ENCODE results near the gene ENHO.
"Not testable (repeated sequence)": the region's sequence is repeated elsewhere in the genome, so short reads cannot be mapped to it uniquely, and the experiment has no call there.

Gene ENHO

DNA sequence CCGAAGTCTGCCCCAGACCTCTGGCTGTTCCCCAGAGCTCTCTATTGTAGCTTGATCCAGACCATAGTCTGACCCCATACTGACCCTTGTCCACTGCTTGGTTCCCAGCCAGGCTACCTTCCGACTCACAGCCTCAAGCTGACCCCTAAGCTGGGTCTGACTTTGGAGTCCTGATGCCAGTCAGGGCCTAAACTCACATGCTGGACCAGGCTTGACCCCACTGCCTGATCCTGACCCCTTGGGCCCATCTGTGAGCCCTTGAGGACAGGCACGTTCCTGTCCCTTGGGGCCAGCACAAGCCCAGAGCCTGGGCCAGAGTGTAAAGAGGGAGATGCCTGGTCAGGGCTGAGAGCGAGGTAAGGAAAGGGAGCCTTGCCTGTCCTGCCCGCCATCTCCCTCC is 32.7 kb upstream of the ENHO start:
- no peak for DNase-seq (ENCODE audit: low spot score)

GRCh38 chr9:34555002-34555348 is 32.2 kb upstream of the ENHO start:
- DNase-seq (ENCODE audit: low spot score), result no peak

DNA sequence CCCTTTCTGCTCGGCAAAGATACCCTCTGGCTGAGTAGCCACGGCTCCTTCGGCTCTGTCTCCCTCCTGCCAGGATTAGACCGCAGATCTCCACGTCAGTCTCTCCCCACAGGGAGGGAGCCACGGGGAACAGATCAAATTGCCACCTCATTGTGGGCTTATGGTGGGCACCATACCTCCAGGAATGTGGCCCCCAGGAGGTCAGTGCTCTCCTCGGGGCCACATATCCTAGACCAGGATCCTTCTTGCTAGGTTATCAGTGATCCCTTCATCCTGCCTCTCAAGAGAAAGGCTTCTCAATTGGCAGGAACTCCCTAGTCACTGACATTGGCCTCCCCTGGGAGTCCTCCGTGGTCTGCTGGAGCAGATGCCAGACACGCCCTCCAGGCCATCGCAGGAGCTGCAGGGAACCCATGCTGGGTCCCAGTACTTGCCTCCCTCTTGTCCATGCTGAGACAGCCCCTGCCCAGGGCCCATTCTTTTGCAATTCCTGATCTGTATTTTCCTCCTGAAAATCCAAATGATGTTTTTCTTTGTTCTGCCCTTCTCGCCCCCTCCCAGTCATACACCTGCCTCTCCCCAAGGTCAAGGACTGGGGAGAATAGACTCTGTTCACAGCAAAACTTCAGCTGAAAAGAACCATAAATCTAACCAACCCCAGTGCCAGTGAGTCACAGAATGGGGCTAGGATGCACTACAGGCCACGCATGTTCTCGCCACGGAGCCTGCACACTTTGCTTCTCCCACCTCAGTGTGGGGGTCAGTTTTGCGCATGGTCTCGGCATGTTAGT is 31.6 kb upstream of the ENHO start:
- DNase-seq (ENCODE audit: low spot score), result no peak

DNA sequence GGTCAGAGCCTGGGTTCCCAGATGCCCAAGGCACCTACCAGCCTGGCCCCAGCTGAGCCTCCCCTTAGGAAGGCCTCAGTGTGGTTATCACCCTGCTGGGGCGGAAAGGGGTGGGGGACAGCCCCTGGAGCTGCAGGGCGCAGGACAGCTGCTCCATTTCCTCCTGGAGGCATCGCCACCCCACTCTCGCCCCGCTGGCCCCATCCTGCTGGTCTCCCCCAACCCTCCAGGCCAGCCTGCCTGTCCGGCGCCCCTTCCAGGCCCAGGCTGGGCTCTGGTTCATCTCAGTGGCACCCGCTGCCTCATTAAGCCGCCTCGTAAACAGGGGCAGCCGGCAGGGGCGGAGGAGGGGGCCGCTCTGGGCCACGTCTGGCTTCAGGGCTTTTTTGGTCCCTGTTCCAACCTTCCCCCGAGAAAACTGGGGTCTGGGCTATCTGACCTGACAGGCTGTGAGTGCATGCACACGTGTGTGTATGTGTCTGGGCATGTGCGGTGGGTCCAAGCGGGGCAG is 30.8 kb upstream of the ENHO start:
- no peak for DNase-seq (ENCODE audit: low spot score)

DNA sequence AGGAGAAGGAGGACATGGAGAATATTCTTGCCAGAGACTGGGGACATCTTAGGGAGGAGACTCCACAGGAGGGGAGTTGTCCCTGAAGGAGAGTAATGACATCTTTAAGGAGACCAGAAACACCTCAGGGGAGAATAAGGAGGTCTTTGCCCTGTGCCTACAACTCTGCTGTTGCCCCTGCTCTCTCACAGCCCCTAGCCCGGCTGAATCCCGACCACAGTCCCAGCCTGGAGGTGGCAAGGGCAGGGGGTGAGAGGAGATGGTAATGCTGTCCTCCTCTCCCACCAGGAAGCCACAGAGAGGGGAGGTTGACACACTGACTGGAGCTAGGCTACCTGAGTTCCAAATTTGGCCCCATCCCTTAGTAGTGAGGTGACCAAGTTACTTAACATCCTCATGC is 30.2 kb upstream of the ENHO start:
- no peak for DNase-seq (ENCODE audit: low spot score)

DNA sequence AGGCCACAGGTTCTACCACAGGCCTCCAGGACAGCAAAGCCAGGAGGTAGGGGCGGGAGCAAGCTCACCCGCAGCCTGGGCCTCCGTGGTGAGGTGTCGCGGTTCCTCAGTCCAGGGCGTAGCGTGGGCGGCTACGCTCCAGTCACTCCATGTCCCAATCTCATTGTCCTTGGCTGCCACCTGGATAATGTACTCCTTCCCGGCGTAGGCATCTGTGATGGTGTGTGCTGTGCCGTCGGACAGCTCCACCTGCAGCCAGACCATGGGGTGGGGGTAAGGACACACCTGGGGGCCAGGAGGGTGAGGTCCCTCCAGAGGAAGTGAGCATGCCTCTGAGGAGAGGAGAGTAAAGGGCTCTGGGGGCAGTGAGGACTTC is 29.8 kb upstream of the ENHO start:
- DNase-seq (ENCODE audit: low spot score), result no peak

- no peak for DNase-seq (ENCODE audit: low spot score)
Observed at GRCh38 chr9:34551751-34552605, 29.2 kb upstream of the ENHO start.

DNA sequence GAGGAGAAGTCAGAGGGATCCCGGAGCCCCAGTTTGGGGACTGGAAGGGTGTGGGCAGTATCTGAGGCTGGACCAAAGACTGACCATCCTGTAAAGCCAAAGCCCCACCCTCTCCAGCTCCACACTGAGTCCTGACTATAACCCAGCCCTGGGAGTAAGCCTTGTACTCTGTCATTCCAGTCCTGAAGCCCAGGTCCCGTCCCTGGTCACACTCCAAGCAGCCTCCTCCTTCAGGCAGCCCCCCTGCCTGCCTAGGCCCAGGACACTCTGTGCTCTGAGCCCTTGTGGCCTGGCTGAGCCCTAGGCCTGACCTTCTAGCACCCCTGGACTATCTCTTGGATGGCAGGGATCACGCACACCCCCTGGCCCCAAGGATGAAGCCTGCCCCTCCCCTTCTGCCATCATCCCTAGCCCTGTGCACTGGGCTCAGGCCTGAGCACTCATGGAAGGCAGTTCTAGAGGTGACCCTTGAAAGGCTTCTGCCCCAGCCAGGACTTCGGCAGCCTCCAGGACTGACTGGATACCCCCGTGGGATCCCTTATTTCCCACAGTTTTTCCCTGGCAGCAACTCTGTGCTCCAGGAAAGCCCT is 28.0 kb upstream of the ENHO start:
- DNase-seq (ENCODE audit: low spot score), result no peak

DNA sequence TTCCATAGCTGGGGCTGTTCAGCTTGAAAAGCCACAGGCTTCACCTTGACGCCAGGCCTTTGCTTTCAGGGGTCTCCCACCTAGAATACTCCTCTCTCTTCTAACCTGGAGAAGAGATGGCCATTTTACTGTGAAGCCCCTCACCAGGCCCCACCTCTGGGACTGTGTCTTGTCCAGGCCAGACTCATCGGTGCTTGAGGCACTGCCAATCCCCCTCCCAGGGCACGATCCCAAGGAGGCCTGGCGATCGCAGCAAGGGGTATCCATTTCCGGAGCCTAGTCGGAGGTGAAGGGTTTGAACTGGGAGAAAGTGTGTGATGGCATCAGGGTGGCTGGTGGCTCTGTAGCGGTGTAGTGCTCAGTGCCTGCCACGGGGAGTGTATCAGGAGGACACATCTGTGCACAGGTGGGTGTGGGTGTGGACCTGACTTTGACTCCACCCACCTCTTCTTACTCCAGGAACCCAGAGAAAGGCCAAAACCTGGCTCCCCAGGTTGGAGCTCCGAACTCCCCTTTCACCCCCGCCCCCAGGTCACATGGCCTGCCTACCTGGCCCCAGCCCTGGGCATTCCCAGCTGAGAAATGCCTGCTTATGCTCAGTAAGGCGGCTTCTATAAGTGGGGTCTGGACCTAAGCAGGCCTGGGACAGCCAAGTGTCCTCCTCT is 27.4 kb upstream of the ENHO start:
- DNase-seq (ENCODE audit: low spot score), result no peak

DNA sequence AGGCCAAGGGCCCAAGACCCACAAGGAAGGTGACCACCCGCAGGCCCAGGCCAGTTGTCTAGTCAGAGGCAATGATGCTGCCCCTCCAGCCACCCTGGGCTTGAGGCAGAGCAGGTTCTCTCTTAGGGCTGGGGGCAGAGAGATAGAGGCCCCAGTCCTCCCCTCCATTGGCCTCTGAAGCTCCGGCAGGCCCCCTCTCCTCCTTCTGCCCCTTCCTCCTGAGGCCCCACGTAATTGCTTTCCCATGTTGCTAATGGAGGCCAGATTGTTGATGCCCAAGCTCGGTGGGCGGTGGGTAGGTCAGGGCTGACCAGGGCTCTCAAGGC is 26.6 kb upstream of the ENHO start:
- no peak for DNase-seq (ENCODE audit: low spot score)

GRCh38 chr9:34547960-34548611 is 25.3 kb upstream of the ENHO start:
- no peak for DNase-seq (ENCODE audit: low spot score)

DNA sequence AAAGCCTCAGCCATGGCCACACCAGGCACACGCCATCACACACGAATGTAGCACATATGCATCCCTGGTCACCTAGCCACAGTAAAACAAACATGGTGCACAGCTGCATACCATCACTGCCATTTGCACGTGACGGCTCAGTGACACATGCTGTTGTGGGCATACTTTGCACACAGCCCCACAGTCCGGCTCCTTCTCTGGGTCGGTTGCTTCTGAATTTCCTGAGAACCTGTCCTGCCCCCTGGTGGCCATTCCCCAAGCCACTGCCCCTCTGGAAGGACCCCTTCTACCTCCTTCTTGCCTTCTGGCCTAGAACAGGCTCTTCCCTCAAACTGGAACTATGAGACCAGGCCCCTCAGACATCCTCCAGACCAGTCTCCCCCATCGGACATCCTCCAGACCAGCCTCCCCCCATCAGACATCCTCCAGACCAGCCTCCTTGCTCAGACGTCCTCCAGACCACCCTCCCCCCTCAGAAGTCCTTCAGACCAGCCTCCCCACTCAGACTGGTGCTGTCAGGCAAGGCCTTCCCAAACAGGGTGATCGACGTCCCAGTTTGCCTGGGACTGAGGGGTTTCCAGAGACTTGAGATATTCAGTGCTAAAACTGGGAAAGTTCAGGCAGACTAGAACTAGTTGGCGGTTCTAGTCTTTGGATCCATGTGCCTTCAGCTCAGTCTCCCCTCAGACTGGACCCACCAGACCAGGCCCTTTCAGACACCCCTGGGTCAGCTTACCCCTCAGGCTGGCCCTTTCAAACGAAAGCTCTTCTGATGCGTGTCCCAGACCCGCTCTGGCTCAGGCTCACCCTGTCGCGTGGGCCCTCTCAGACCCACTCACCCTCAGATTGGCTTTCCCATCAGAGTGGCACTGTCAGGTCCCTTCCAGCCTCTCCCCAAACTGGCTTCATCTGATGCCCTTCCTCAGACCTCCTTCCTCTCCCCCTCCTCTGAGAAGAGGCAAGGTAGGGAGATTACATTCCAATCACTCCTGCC is 24.3 kb upstream of the ENHO start:
- peak; percentile 34 for DNase-seq (ENCODE audit: low spot score)

GRCh38 chr9:34546102-34546833 is 23.5 kb upstream of the ENHO start:
- DNase-seq (ENCODE audit: low spot score), result no peak

DNA sequence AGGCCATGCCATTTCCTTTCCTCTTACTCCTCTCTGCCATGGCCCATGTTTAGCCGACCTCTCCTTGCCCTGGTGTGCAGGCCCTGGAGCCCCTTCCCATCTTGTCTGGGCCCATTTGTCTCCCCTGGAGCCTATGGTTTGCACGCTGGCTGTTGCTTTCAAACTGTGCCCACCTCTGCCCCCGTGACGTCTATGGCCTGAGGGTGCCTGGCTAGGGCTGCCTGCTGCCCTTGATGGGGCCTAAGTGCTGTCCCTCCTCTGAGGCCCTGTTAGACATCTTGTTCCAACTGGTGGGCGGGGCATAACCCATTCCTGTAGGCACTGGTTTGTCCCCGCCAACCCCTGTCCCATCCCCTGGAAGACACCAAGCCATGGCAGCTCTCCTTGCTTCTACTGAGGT is 22.7 kb upstream of the ENHO start:
- no peak for DNase-seq (ENCODE audit: low spot score)

DNA sequence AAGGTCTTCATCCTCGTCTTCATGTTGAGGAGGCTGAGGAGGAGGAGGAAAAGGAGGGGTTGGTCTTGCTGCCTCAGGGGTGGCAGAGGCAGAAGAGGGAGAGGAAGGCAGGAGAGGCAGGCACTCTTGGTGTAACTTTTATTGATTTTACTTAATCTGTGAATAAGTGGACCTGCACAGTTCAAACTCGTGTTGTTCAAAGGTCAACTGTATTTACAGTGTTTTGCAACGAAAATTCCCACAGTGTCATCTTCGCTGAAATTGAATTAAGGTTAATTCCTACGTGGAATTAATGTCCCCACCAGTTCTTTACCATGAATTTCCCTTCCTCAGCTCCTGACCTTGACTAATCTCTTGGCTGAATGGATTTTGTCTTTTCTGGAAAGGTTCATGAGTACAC is 21.2 kb upstream of the ENHO start:
- no peak for DNase-seq (ENCODE audit: low spot score)

DNA sequence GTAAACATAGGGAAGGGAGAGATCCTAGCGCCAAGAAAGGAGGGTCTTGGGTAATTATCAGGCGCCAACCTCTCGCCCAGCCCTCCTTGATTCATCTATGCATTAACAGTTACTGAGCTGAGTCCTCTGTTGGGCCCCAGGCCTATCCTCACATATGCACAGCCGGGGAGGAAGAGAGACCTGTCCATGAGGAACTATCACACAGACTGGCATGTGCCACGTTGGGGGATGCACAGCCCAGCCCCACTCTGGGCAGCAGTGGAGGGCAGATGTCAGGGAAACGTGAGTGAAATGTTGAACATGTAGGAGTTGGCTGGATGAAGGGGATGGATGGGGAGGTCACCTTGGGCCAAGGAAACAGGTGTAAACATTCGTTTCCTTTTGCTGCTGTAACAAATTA is 18.8 kb upstream of the ENHO start:
- no peak for DNase-seq (ENCODE audit: low spot score)

DNA sequence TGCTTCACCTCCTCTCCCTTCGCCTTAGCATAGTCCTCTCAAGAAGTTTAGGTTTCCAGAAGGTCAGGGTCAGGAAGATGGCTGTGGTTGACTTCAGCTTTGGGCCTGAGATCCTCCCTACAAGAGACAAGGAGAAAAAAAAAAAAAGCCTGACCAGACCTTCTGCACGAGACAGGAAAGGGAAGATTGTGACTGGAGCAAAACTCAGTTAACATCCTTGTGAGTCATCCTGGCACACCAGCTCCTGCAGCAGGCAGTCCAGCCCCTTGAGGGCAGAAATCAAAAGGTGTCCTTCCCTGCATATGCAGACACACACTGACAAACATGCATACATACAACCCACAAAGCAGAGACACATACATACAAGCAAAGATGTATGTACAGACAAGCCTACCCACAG is 18.0 kb upstream of the ENHO start:
- no peak for DNase-seq (ENCODE audit: low spot score)

GRCh38 chr9:34536685-34537084 is 13.9 kb upstream of the ENHO start:
- DNase-seq (ENCODE audit: low spot score), result no peak

DNA sequence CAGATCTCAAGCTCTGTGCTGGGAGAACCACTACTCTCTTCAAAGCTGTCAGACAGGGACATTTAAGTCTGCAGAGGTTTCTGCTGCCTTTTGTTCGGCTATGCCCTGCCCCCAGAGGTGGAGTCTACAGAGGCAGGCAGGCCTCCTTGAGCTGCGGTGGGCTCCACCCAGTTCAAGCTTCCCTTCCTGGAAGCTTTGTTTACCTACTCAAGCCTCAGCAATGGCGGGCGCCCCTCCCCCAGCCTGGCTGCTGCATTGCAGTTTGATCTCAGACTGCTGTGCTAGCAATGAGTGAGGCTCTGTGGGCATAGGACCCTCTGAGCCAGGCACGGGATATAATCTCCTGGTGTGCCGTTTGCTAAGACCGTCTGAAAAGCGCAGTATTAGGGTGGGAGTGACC is 9.3 kb upstream of the ENHO start:
- DNase-seq (ENCODE audit: low spot score), result not testable (repeated sequence)

- no peak for DNase-seq (ENCODE audit: low spot score)
Observed at GRCh38 chr9:34526026-34526425, 3.2 kb upstream of the ENHO start.
